Stimulated activated CD8-positive, alpha-beta memory T cell treated with anti-CD3 and anti-CD28 coated beads, Interleukin-12 subunit alpha, Interleukin-12 subunit beta, amount 100 ng/mL, for 24 hours (primary cell): ENCODE measurements around the gene SMARCD2.
A peak's percentile ranks its signal among the peaks of the same experiment; 100 is the strongest.
"Not testable (repeated sequence)": the region's sequence is repeated elsewhere in the genome, so short reads cannot be mapped to it uniquely, and the experiment has no call there.

Experiments used
- DNase-seq: peaks from one replicate; pipeline ENCODE4 v3.0.0-alpha.2; 2020; ENCODE audit errors: extremely low read depth

Gene SMARCD2

DNA sequence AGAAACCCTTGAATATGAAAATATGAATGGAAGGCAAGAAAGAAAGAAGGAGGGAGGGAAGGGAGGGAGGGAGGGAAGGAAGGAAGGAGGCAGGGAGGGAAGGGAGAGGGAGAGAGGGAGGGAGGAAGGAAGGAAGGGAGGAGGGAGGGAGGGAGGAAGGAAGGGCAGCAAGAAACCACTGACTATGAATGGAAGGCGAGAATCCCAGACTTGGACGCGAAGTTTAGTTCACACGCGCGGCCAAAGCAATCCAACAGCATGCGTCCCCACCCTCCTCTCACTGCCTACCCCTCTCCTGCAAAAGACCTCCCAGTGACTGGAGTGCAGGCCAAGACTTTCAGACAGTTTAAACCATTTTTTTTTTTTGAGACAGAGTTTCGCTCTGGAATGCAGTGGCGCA is 7.9 kb upstream of the SMARCD2 start:
- no peak for DNase-seq

DNA sequence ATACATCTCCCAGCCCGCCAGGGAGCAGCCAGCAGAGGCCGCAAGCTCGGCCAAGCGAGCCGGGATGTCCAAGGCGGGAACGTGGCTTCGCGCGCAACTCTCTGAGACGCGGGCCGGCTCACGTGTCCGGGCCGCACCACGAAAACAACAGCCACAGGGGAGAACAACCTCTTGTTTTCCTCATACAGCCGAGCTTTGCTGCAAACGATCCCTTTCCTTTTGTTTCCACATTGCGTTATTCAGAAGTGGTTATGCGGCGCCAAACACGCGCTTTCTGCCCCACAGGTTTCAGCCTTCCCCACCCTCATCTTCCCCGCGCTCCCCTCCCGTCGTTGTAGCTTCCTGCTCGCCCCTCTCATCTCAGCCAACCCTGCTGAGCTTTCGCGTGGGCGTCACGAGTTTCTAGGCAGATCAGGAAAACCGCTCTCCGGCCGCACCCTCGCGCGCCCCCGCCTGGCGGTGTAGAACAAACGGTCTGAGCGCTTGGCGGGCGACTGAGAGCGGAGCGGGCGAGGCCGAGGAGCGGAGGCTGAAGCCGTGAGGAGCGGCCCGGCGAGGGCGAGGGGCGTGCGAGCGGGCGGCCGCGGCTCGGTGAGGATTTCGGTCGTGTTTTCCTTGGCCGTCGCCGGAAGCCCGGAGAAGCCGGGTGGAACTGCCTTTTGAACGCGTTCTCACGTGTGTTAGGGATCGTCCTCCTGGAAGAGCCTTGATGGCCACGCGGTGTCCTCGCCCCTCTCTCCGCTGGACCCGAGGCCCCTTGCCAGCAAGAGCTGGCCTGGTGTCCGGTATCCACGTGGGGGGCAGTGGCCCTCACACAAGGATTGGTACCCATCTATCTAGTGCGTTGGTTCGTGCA is 6.6 kb upstream of the SMARCD2 start:
- peak; percentile 85 for DNase-seq

DNA sequence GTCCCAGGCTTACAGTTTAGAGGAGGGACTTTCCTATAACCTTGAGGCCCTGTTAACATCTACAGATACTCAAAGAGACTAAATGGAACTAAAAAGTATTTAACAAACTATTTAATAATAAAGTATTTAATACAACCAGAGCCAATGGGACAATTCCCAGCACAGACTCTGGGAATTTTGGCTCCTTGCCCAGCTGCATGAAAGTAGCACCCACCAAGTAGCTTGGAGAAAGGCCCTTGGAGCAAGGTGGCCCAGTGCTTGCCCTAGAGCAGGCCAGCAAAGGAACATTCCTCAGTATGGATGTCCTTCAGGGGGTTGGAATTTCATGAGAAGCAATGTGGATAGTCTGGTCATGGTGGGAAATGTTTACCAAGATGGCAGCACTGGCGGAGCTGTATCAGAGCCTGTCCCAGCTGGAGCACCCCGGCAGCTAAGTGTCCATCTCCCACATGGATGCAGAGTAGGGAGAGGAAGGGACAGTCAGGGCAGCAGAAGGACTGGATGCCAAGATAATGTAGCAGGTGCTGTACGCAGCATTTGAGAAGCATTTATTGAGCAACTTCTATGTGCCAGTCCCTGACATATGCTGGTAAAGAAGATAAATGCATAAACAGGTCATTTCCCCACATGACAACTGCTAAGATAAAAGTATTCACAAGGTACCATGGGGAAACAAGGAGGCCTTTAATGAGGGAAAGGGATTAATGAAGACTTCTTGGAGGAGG is 5.2 kb upstream of the SMARCD2 start:
- DNase-seq: no peak

DNA sequence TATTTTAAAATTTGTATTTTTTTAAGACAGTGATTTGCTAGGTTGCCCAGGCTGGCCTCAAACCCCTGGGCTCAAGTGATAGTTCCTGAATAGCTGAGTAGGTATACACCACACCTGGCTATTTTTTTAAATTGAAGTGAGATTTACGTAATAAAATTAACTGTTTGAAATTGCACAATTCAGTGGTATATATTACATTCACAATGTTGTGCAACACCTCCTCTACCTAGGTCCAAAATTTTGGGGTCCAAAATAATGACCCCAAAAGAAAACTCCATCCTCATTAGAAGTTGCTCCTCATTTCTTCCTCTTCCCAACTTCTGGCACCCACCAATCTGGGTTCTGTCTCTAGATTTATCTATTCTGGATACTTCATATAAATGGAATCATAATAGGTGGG is 3.0 kb upstream of the SMARCD2 start:
- no peak for DNase-seq

DNA sequence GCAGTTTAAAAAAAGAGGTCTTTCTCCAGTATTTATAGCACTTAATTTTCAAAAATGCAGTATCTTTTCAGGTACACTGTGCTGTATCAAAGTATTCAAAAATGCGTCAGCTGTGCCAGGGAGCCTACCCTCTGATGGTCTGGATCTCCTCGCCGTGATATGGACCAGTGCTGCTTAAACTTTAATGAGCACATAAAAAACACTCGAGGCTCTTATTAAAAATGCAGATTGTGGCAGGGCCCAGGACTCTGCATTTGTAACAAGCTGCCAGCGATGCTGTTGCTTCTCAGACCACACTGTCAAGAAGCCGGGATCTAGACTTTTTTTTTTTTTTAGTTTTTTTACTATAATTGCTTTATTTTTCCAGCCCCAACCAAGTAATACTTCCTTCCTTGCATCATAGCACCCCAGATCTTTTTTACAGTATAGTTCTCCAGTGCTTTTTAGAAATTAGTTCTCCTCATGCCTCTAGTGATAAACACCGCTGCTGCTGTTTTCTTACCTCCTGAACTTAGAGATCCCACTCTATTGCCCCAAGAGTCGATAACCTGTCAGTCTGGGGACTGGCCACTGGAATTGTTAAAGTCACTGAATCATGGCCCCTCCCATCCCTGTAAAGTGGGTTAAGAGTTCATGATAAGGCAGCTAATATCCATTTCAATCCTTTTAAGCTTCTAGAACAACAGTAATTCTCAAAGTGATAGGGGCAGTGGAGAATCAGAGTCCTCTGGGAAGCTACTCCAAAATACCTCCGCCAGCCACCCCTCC is 1.6 kb upstream of the SMARCD2 start:
- no peak for DNase-seq

DNA sequence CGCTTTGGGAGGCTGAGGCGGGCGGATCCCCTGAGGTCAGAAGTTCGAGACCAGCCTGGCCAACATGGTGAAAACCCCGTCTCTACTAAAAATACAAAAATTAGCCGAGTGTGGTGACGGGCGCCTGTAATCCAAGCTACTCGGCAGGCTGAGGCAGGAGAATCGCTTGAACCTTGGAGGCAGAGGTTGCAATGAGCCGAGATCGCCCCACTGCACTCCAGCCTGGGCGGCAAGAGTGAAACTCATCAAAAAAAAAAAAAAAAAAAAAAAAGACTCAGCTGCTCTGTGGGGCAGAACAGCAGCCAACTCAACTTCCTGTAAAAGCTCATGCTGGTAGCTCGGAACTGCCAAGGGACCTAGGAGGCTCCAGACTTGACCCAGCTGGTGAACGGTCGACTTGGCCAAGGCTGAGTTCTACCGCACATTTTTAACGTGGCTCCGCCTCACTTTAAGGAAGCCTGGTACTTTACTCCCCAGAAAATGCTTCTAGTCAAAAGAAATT is 953 bp upstream of the SMARCD2 start:
- not testable (repeated sequence) for DNase-seq

DNA sequence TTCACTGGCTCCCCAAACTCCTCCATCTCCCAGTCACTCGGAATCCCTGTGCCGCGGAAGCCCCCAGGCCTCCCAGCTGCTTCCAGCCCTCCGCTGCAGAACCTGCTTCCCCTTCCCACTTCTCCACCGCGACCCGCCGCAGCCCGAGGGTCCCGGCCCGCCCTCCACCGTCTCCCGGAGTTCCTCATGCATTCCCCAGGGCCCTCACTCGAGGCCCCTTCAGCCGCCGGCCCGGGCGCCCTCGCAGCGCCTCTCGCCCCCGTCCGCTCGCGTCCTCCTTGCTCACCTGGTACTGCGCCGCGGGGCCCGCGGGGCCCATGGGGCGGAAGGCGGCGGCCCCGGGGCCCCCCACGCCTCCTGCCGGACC is 329 bp downstream of the SMARCD2 start:
- no peak for DNase-seq

DNA sequence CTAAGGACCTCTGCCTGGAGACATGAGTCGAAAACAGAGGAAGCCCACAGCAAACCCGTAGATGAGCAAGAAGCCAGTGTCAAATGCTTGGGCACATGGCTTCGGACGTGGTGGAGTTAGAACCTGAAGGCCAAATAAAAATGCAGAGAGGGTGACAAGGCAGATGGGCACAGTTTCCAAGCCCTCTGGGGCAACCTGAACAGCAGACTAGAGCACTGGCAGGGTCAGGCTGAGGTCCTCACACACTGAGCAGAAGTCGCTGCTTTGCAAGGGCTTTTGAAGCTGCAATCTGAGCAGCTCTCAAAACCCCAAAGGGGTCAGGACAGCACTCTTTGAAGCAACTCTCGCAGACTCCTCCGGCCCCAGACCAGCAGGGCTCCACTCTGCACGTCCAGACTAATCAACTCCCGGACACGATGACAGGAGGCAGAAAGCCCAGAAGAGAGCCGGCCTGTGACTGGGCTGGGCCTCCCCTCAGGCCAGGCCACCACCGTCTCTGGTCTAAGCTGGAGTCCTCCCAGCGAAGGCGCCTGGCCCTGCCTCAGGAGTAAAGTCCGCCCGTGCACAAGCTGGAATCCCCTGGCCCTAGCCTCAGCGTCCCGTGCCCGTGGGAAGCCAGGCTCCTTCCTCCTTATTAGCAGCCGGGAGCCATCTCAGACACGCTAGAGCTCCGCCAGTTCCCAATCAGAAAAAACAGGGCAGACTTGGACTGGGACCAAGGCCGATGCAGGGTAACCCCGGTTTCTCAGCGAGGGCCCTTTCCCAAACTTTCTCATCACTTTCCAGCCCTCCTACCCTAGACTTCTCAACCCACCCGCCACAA is 924 bp downstream of the SMARCD2 start:
- DNase-seq: no peak

DNA sequence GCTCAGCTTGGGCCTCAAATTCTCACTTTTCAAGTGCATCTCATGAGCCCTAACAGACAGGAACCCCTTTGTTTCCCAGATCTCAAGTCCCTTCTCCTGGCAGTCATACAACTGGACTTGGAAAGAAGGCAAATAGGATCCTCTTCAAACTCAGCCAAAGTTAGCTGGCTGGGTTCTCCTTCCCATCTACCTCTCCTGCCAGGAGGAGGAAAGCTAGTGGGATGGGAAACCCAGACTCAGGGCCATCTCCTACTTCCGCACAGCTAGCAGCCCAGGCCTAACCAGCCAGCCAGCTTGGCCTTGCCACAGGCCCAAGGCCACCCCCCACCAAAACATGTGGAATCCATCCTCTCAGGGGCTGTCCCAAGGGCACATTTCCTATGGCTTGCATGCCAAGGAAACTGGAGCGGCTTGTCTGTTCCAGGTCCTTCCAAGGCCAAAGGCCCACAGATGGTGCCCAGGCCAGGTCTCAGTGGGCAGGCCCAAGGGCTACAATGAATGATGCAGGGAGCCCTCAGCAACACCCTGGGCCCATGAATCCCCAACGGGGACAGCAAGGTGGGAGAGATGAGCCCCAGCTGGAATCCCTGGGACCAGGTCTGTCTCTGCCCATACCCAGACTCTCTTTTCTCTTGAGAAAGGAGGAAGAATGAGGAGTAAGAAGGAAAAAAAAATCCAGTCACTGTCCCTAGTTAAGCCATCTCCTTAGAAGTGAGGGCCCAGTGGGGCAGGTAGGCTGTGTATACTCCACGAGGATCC is 1.7 kb downstream of the SMARCD2 start:
- DNase-seq: no peak

DNA sequence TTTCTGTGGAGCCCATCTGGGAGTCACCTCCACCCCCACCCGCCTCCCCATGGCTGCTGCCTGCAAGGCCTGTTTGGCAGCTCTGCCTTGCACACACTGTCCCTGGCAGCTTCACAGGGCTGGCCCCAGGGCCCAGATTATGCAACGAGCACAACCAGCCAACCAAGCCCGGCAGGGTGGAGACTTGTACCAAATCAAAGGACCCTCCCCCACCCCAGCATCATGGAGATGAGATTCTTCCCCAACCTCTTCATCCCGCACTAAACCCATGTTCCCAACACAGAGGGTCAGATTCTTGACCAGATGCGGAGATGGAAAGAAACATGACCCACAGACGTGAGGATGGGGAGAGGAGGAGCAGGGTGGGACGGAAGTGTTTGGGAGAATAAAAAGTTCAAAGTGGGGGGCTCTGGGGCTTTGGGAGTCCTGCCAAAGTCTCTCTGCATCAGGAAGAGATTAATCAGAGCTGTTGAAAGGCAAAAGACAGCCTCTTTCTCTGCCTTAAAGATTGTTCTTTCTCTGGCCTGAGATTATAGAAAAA is 3.8 kb downstream of the SMARCD2 start:
- no peak for DNase-seq

DNA sequence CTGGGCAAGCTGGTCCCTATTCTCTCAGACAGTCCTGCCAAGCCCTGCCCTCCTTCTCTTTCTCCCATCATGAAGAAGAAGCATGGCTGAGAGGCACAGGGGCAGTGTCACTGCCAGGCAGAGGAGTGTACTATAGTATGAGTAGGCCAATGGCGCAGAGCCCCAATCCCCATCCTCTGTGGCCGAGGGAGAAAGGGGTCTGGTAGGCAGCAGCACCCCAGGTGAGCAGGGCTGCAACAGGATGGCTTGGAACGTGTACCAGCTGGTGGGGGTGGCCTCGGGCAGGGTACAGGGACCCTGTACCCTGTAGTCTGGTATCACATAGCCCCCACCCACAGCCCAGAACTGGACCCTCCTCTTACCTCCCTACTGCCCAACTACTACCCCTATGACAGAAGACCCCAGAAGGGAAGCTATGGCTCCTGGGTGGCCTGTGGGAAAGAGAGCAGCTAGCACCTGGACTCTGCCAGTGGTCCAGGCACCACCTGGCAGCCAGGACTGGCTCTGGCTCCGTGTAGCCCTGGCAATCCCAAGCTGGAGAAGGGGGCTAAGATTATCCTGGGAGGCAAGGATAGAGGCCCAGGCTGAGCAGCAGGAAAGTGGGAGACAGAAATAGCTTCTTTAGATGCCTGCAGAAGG is 4.4 kb downstream of the SMARCD2 start:
- DNase-seq: no peak

DNA sequence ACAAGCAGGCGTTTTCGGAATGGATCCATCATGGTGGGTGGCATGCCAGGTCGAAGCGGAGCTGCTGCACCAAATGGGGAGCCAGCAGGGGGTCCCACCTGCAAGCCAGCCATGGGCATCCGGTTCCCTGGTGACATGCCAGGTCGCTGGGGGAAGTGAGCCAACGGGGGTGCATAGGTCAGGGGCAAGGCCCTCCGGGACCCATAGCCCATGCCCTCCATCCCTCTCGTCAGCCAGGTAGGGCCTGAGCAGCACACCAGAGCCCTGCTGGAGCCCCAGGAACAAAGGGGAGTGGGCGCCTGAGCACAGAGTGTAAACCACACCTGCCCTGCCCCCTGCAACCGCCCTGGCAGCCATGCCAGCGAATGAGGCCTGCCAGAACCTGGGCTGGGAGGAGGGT is 5.0 kb downstream of the SMARCD2 start:
- DNase-seq: no peak

DNA sequence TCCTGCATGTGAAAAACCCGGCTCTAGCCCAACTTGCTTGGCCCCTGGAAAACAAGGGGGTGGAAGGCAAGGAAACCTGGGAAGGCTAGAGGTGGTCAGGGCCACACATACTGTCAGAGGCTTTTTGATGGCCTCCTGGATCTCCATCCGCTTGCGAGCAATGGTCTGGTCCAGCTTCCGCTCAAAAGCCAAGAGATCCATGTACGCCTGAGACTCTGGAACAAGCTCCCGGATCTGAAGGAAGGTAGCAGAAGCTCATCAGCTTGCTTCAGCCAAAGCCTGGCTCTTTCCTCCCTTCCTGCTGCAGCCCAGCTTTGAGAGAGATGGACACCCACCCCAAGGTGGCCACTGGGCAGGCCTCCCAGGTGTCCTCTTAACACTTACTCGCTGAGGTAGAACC is 5.7 kb downstream of the SMARCD2 start:
- no peak for DNase-seq

DNA sequence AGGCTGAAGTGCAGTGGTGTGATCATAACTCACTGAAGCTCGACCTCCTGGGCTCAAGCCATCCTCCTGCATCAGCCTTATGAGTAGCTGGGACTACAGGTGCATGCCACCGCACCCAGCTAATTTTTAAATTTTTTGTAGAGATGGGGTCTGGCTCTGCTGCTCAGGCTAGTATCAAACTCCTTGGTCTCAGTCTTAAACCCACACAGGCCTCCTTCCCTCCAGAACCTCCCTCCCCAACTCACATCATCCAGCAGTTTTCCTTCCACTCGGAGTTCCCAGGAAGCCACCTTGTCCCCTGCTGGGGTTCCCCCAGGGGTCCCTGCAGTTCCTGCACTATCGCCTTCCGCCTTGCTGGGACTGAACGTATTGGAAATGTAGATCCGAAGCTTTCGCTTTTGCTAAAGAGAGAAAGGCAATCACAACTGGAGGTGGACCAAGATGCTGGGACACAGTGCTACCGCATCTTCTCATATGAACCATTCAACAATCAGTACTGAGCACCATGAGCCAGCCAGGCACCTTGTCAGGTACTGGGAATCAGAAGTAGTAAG is 7.2 kb downstream of the SMARCD2 start:
- DNase-seq: no peak

DNA sequence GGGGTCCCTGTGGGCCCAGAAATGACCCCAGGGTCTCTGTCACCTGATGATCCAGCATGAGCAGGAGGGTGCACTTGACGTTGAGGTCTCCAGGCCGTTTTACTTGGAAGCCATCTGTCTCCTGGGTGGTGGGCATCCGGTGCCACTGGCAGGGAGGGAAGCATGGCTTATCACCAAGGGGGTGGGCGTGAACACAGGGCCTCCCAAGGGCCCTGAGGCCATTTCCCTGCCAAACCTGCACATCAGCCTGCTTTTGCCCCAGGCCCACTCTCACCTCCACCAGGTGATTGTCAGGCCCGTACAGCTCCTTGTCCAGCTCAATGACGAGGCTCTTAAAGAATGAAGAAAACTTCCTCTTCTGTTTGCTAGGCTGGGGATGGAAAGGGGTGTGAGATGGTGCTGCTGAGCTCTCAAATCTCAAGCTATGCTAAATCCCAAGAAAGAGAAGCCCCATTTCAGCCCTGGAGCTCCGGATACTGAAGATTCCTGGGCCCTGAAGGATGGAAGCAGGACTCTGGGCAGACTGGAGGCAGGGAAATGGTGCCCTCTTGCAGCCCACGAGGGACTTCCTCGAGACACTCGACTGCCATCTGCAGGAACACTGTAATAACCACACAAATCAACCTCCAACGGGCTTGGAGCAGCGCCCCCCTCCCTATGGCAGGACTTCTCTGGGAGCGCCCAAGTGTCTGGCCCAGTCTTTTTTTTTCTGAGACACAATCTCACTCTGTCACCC is 7.9 kb downstream of the SMARCD2 start:
- no peak for DNase-seq

DNA sequence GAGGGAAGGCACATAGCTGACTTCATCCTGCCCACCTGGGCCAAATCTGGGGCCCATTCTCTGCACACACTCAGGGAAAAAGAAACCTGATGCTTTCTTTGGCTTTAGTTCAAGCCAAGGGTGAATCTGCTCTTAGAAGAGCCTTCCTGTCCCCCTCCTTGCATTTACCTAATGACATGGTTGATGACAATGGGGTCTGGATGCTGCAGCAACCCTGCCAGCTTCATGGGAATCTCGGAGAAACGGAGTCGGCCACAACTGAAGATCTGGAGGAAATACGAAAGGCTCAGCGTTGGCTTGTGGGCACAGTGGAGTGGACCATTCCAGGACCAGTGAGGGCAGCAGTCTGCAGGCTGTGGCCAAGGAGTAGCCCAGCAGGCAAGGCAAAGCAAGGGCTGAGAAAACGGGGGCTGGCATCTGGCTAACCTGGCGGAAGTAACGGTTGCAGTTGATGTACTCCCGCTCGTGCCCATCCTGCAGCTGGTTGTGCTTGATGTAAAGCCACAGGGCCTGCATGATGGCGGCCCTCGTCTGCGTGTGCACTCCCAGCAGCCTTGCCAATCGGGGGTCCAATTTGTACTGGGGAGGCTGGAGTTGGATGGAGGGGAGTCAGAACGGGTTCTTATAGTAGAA is 8.6 kb downstream of the SMARCD2 start:
- DNase-seq: no peak

DNA sequence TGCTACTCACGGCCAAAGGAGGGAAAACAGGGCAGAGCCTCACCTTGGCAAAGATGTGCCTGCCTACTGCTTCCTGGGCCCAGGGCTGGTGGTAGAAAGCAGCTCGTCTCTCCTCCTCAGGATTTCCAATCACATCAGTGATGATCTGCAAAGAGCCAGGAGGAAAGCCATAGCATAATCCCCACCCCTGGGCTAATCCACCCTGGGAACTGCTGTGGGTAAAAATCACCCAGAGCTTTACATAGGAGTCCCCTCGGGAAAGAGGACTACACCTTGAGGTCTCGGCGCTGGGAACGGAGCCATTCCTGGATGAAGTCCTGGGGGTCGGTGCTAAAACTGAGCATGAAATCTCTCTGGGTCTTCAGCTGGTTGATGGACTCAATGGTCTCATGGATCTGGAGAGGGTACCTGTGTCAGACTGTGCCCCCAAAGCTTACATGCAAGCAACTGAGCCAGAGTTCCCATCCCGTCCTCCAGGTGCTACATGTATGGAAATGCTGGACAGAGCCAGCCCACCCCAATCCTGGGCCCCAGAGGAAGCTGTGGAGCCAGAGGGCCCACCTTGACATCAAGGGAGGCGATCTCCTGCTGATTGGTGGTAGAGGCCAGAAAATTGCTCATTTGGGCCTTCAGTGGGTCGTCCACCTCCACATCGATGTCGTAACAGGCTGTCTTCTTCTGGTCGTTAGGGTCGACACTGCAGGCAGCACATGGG is 9.3 kb downstream of the SMARCD2 start:
- DNase-seq: no peak

DNA sequence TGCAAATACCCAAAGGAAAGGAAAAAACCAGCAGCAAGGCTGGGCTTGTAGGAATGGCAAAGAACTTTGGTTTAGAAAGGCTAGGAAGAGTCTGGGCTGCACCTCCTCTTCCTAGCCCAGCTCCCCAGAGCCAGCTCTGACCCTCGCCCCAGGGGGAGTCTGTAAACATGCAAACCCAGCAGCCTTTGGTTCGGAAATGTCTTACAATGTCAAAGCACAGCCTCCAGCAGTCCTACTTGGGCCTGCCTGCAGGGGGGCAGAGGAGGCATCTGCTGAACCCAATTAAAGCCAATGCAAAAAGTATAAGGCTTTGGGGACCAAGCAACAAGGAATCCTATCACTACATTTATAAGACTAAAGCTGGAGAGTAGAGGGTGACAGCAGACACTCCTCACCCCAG is 10.0 kb downstream of the SMARCD2 start:
- no peak for DNase-seq
